GM19099 (cell line): ENCODE results near the gene CDC42.

Experiments used
- POLR2A ChIP-seq: IDR thresholded peaks from 3 replicates; pipeline ENCODE4 v1.6.1; 2011; ENCODE audit warnings: low read depth; ENCODE audit not compliant: insufficient read length; ENCODE audit errors: extremely low read depth

The CDC42 gene

GRCh38 chr1:22043198-22043769 is 9.2 kb upstream of the CDC42 start:
- TF ChIP-seq POLR2A: no peak

- no peak for TF ChIP-seq POLR2A
These were observed 7.7 kb upstream of the CDC42 start for GRCh38 chr1:22044690-22045420.

GRCh38 chr1:22045604-22046228 is 6.8 kb upstream of the CDC42 start:
- no peak for TF ChIP-seq POLR2A

GRCh38 chr1:22048351-22049192 is 3.9 kb upstream of the CDC42 start:
- TF ChIP-seq POLR2A: no peak

GRCh38 chr1:22050330-22050729 is 2.2 kb upstream of the CDC42 start:
- no peak for TF ChIP-seq POLR2A

- no peak for TF ChIP-seq POLR2A
These were observed 848 bp upstream of the CDC42 start for GRCh38 chr1:22051607-22052114.

GRCh38 chr1:22053017-22053860 is 730 bp downstream of the CDC42 start:
- peak; percentile 15 for TF ChIP-seq POLR2A

GRCh38 chr1:22053861-22054770 is 1.6 kb downstream of the CDC42 start:
- TF ChIP-seq POLR2A: no peak

- no peak for TF ChIP-seq POLR2A
These were observed 3.0 kb downstream of the CDC42 start for GRCh38 chr1:22055463-22055862.

- no peak for TF ChIP-seq POLR2A
These were observed 3.5 kb downstream of the CDC42 start for GRCh38 chr1:22056043-22056442.

- no peak for TF ChIP-seq POLR2A
These were observed 4.4 kb downstream of the CDC42 start for GRCh38 chr1:22056936-22057335.

GRCh38 chr1:22057861-22058260 is 5.4 kb downstream of the CDC42 start:
- TF ChIP-seq POLR2A: no peak

- no peak for TF ChIP-seq POLR2A
These were observed 12.4 kb downstream of the CDC42 start for GRCh38 chr1:22064751-22065402.
